T-helper 1 cell treated with Interleukin-12 subunit alpha and Interleukin-12 subunit beta and Interleukin-4 antibody, amounts not matched to agents 30 μg/mL and 1 μg/mL, for 36 hours (primary cell): Measurements from ENCODE around the gene MIS12.

ENCODE experiments used
- H3K27ac Mint-ChIP-seq: one replicate; pipeline ENCODE4 v1.8.0; 2021; ENCODE audit warnings: mild to moderate bottlenecking, mixed read lengths
- H3K27me3 Mint-ChIP-seq: one replicate; pipeline ENCODE4 v1.8.0; 2021; ENCODE audit warnings: low read depth, mixed read lengths
- H3K36me3 Mint-ChIP-seq: one replicate; pipeline ENCODE4 v1.8.0; 2021; ENCODE audit warnings: low read depth, mixed read lengths
- H3K4me1 Mint-ChIP-seq: one replicate; pipeline ENCODE4 v1.8.0; 2021; ENCODE audit warnings: low read depth, mixed read lengths
- H3K4me3 Mint-ChIP-seq: one replicate; pipeline ENCODE4 v1.8.0; 2021; ENCODE audit warnings: mild to moderate bottlenecking, moderate library complexity, mixed read lengths
- H3K9me3 Mint-ChIP-seq: one replicate; pipeline ENCODE4 v1.8.0; 2021; ENCODE audit warnings: mixed read lengths

The MIS12 gene

DNA sequence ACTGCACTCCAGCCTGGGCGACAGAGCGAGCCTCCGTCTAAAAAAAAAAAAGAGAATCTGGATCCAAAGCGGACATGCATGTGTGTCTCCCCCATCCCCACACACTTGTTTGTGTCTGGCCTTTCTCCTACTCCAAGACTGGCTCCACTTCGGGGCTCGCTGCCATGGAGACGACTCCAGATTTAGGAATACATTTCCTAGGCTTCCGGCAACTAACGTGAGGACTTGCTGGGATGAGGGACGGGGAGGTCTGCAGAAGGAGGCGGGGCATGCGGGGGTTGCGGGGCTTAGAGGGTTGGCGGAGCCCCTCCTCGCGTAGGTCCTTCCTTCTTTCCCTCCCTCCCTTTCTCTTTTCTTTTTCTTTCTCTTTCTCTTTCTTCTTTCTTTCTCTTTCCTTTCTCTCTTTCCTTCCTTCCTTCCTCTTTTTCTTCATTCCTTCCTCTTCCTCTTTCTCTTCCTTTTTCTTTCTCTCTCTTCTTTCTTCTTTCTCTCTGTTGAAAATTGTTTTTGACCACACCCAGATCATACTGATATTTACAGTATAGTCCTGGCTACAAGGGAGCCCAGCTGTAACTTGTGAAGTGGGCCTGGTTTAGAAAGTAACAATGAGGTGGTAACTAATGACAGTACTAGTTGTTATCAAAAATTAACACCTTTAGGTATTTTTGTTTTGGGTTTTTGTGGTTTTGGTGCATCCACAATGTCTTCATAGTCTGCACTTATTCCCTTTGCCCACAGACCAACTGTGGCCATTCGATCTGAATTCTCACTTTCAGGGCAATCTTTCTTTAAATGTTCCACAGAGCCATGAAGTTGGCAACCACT lies 25.2 kb downstream of the MIS12 start:
- Mint-ChIP-seq H3K27me3 (no peaks in the 10 kb centered on the region), H3K9me3 (peaks cover 3% of the 10 kb centered on the region), H3K4me1 (peaks cover 14% of the 10 kb centered on the region), H3K4me3 (no peak overlapping the region), H3K27ac (peak overlapping the region; percentile 31), H3K36me3 (peaks cover 56% of the 10 kb centered on the region)

DNA sequence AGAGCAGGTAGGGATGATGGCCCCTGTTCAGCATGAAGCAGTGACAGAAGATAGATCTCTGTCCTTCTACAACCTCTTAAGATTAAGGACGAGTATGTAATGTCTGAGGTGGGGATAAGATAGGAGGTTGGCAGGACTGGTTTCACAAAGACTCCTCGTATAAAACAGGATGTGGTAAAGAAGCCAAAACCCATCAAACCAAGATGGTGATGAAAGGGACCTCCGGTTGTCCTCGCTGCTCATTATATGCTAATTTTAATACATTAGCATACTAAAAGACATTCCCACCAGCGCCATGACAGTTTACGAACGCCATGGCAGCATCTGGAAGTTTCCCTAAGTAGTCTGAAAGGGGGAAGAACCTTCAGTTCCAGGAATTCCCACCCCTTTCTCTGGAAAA lies 27.3 kb downstream of the MIS12 start:
- H3K27ac Mint-ChIP-seq = no peak overlapping the region
- H3K36me3 Mint-ChIP-seq = peaks cover 66% of the 10 kb centered on the region
- no peak overlapping the region for H3K4me3 Mint-ChIP-seq
- H3K27me3 Mint-ChIP-seq = no peaks in the 10 kb centered on the region
- peaks cover 14% of the 10 kb centered on the region for H3K4me1 Mint-ChIP-seq
- peaks cover 3% of the 10 kb centered on the region for H3K9me3 Mint-ChIP-seq

- peaks cover 3% of the 10 kb centered on the region for H3K9me3 Mint-ChIP-seq
- no peaks in the 10 kb centered on the region for H3K27me3 Mint-ChIP-seq
- H3K4me1 Mint-ChIP-seq = peaks cover 14% of the 10 kb centered on the region
- H3K36me3 Mint-ChIP-seq = peaks cover 64% of the 10 kb centered on the region
- H3K27ac Mint-ChIP-seq = no peak overlapping the region
- H3K4me3 Mint-ChIP-seq = no peak overlapping the region
Measured at GRCh38 chr17:5514976-5515375, 28.6 kb downstream of the MIS12 start.

DNA sequence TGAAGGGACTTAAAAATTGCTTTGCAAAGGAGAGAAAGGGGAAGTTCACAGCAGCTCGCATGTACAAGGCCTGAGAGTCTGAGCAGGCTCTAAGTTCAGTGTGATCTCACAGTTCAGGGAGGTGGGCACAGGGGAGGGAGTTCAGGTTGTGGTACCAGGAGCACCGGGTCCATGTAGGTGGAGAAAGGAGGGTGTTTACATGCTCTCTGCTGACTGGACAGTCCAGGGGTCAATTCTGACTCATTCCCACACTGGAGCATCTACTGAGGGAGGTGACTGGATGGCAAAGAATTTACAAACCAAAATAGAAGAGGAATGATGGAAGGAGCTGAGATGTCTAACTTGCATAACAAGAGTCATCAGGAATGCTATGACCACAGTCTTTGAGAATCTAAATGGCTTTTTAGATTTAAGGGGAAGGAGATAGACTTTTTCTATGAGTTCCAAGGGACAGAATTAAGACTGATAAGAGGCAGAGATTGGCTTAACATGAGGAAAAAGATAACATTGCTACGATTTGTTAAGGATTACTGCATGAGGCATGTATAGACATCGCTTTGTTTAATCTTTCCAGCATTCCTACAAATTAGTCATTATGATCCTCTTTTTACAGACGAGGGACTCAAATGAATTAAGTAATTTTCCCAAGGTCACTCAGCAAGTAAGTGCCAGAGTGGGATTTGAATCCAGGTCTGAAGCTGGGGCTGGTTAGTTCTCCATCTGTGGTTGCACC lies 29.9 kb downstream of the MIS12 start:
- Mint-ChIP-seq H3K27me3 (no peaks in the 10 kb centered on the region), H3K27ac (no peak overlapping the region), H3K4me3 (no peak overlapping the region), H3K4me1 (peaks cover 14% of the 10 kb centered on the region), H3K36me3 (peaks cover 69% of the 10 kb centered on the region), H3K9me3 (peaks cover 3% of the 10 kb centered on the region)

DNA sequence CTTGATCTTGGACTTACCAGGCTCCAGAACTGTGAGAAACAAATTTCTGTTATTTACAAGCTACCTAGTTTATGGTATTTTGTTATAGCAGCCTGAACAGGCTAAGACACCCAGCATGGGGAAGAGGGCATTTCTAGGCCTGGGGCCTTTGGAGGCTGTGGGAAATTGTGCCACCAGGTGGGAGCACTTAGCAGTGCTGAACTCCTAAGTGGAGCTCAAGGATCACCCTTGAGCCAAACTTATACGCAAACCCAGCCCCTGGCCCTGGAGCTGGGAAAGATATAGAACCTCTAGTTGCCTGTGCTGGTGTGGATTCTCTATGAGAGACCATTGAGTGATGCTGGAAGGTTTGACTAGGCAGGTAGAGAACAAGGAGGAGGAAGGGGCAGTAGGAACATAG lies 36.1 kb downstream of the MIS12 start:
- H3K36me3 Mint-ChIP-seq = peaks cover 50% of the 10 kb centered on the region
- H3K27me3 Mint-ChIP-seq = no peaks in the 10 kb centered on the region
- H3K9me3 Mint-ChIP-seq = no peaks in the 10 kb centered on the region
- H3K27ac Mint-ChIP-seq = no peak overlapping the region
- no peak overlapping the region for H3K4me3 Mint-ChIP-seq
- peaks cover 2% of the 10 kb centered on the region for H3K4me1 Mint-ChIP-seq

DNA sequence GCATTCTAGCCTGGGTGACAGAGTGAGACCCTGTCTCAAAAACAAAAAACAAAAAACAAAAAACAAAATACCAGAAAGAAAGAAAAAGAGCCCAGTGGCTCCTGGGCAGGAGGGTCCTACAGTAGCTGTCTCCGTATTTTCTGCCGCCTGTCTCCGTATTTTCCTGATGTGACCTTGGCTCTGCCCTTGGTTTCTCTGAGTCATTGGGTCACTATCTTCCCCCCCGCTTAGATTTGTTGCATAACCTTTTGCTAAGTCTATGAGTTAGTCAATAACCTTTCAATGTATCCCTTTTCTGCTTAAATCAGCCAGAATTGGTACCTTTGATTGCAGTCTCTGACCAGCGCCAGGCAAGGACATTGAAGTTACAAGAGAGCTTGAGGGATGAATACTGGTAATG lies 36.9 kb downstream of the MIS12 start:
- peaks cover 4% of the 10 kb centered on the region for H3K4me1 Mint-ChIP-seq
- H3K27me3 Mint-ChIP-seq = no peaks in the 10 kb centered on the region
- H3K27ac Mint-ChIP-seq = no peak overlapping the region
- H3K9me3 Mint-ChIP-seq = no peaks in the 10 kb centered on the region
- peaks cover 44% of the 10 kb centered on the region for H3K36me3 Mint-ChIP-seq
- no peak overlapping the region for H3K4me3 Mint-ChIP-seq

DNA sequence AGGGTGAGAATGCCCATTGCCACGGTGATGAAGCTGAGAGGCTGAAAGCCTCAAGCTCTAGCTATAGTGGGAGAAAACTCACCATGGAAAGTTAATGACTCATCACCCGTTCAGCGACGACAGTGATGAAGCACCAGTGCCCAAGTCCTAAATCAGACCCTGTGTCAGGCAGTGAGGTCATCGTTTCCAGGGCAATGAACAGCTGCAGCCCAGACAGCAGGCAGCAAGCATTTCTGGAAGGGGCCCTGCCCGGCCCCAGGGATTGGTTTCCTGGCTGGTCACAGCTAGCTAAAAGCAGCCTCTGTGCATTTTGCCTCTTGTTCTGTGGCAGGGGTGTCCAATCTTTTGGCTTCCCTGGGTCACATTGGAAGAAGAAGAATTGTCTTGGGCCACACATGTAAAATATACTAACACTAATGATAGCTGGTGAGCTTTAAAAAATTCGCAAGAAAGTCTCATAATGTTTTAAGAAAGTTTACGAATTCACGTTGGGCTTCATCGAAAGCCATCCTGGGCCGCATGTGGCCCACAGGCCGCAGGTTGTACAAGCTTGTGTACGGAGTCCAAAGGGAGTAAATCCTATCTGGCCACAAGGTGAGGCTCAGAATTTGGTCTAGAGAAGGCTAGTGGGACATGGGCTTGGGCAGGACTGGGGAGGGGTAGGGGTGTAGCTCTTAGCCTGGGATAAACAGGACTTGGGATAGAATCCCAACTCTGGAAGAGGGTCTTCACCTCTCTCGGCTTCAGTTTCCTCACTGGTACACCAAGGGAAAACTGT lies 40.6 kb downstream of the MIS12 start:
- Mint-ChIP-seq H3K27me3 (no peaks in the 10 kb centered on the region), H3K4me3 (no peak overlapping the region), H3K9me3 (no peaks in the 10 kb centered on the region), H3K36me3 (peaks cover 55% of the 10 kb centered on the region), H3K27ac (no peak overlapping the region), H3K4me1 (peaks cover 5% of the 10 kb centered on the region)

- no peaks in the 10 kb centered on the region for H3K9me3 Mint-ChIP-seq
- peaks cover 5% of the 10 kb centered on the region for H3K4me1 Mint-ChIP-seq
- H3K27me3 Mint-ChIP-seq = no peaks in the 10 kb centered on the region
- H3K27ac Mint-ChIP-seq = no peak overlapping the region
- H3K4me3 Mint-ChIP-seq = no peak overlapping the region
- peaks cover 54% of the 10 kb centered on the region for H3K36me3 Mint-ChIP-seq
Measured at GRCh38 chr17:5527601-5528250, 41.4 kb downstream of the MIS12 start.

GRCh38 chr17:5530265-5531084 lies 44.1 kb downstream of the MIS12 start:
- peaks cover 5% of the 10 kb centered on the region for H3K4me1 Mint-ChIP-seq
- no peak overlapping the region for H3K4me3 Mint-ChIP-seq
- H3K27ac Mint-ChIP-seq = no peak overlapping the region
- peaks cover 47% of the 10 kb centered on the region for H3K36me3 Mint-ChIP-seq
- H3K9me3 Mint-ChIP-seq = no peaks in the 10 kb centered on the region
- no peaks in the 10 kb centered on the region for H3K27me3 Mint-ChIP-seq

GRCh38 chr17:5531085-5531418 lies 44.7 kb downstream of the MIS12 start:
- Mint-ChIP-seq H3K9me3 (no peaks in the 10 kb centered on the region), H3K36me3 (peaks cover 51% of the 10 kb centered on the region), H3K27ac (no peak overlapping the region), H3K4me1 (peaks cover 5% of the 10 kb centered on the region), H3K27me3 (no peaks in the 10 kb centered on the region), H3K4me3 (no peak overlapping the region)

- no peaks in the 10 kb centered on the region for H3K27me3 Mint-ChIP-seq
- H3K4me1 Mint-ChIP-seq = peaks cover 2% of the 10 kb centered on the region
- no peak overlapping the region for H3K27ac Mint-ChIP-seq
- no peak overlapping the region for H3K4me3 Mint-ChIP-seq
- peaks cover 52% of the 10 kb centered on the region for H3K36me3 Mint-ChIP-seq
- no peaks in the 10 kb centered on the region for H3K9me3 Mint-ChIP-seq
Measured at GRCh38 chr17:5532581-5532980, 46.2 kb downstream of the MIS12 start.

- Mint-ChIP-seq H3K4me1 (peaks cover 2% of the 10 kb centered on the region), H3K27ac (no peak overlapping the region), H3K9me3 (no peaks in the 10 kb centered on the region), H3K4me3 (no peak overlapping the region), H3K27me3 (no peaks in the 10 kb centered on the region), H3K36me3 (peaks cover 52% of the 10 kb centered on the region)
Measured at GRCh38 chr17:5533486-5534315, 47.3 kb downstream of the MIS12 start.

GRCh38 chr17:5535436-5535835 lies 49.1 kb downstream of the MIS12 start:
- no peaks in the 10 kb centered on the region for H3K27me3 Mint-ChIP-seq
- H3K4me3 Mint-ChIP-seq = no peak overlapping the region
- H3K4me1 Mint-ChIP-seq = peaks cover 2% of the 10 kb centered on the region
- no peaks in the 10 kb centered on the region for H3K9me3 Mint-ChIP-seq
- H3K36me3 Mint-ChIP-seq = peaks cover 46% of the 10 kb centered on the region
- H3K27ac Mint-ChIP-seq = no peak overlapping the region
